Astrocyte of the spinal cord (primary cell): Measurements from ENCODE around the gene TBP.

Source experiments
- DNase-seq: peaks from one replicate; pipeline ENCODE4 v3.0.0; 2011; ENCODE audit warnings: low read depth, low spot score
- H3K4me3 ChIP-seq: 2 replicates; pipeline ENCODE4 v1.5.1; 2011; ENCODE audit warnings: low read depth, mild to moderate bottlenecking, low read length, moderate library complexity
- in situ Hi-C: cut with HindIII; loops from 2 replicates; pipeline ENCODE4 v1.10.0; 2017; ENCODE audit warnings: low sequenced_read_pairs
- TF ChIP-seq, protein P1 (sequence below): IDR thresholded peaks from 2 replicates; pipeline ENCODE4 v1.5.1; 2012; ENCODE audit warnings: low read depth, mild to moderate bottlenecking, low read length, inconsistent platforms

The TBP gene

DNA sequence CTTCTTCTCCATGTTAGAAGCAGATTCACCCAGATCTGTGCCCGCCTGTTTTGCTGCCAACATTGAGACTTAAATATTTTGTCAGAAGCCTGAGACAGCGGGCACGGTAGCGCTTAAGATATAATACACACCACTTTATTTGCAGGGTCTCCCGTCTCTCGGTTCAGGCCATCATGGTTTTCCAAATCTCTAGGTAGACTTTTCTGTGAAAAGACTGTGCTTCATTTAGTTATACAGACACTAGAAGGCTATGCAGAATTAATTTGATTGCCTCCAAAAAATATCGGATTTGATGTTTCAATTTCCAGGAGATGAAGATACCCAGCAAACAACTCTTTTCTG is 598 bp downstream of the TBP start:
- H3K4me3 ChIP-seq = peak overlapping the region; percentile 95
- TF ChIP-seq, protein P1, sequence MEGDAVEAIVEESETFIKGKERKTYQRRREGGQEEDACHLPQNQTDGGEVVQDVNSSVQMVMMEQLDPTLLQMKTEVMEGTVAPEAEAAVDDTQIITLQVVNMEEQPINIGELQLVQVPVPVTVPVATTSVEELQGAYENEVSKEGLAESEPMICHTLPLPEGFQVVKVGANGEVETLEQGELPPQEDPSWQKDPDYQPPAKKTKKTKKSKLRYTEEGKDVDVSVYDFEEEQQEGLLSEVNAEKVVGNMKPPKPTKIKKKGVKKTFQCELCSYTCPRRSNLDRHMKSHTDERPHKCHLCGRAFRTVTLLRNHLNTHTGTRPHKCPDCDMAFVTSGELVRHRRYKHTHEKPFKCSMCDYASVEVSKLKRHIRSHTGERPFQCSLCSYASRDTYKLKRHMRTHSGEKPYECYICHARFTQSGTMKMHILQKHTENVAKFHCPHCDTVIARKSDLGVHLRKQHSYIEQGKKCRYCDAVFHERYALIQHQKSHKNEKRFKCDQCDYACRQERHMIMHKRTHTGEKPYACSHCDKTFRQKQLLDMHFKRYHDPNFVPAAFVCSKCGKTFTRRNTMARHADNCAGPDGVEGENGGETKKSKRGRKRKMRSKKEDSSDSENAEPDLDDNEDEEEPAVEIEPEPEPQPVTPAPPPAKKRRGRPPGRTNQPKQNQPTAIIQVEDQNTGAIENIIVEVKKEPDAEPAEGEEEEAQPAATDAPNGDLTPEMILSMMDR = no peak
- in situ Hi-C loops = no loop called here
- DNase-seq = no peak

DNA sequence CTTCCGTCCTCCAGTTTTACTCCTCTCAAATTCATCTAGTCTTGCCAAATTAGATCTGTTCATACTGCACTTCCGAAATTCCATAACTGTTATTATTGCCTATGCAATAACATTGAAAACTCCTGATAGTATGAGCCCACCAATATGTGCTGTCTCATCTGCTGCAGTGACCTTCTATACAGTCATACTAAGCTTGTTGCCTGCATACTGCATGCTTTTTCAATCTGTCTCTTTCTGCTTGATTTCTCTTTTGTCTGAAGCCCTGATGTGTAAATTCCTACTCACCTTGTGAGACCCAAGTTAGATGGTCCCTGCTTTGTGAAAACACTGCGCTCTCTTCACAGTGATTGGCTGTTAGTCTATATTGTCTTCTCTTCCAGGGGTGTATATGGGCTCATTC is 1.1 kb downstream of the TBP start:
- no peak for DNase-seq
- in situ Hi-C loops = no loop called here
- TF ChIP-seq, protein P1 = no peak
- peak overlapping the region; percentile 95 for H3K4me3 ChIP-seq

- TF ChIP-seq, protein P1 = no peak
- in situ Hi-C loops = no loop called here
- no peak for DNase-seq
- no peak overlapping the region for H3K4me3 ChIP-seq
These were observed 7.4 kb downstream of the TBP start for GRCh38 chr6:170561555-170561954.

- in situ Hi-C loops = no loop called here
- no peak overlapping the region for H3K4me3 ChIP-seq
- no peak for DNase-seq
- TF ChIP-seq, protein P1 = no peak
These were observed 10.9 kb downstream of the TBP start for GRCh38 chr6:170564936-170565530.

DNA sequence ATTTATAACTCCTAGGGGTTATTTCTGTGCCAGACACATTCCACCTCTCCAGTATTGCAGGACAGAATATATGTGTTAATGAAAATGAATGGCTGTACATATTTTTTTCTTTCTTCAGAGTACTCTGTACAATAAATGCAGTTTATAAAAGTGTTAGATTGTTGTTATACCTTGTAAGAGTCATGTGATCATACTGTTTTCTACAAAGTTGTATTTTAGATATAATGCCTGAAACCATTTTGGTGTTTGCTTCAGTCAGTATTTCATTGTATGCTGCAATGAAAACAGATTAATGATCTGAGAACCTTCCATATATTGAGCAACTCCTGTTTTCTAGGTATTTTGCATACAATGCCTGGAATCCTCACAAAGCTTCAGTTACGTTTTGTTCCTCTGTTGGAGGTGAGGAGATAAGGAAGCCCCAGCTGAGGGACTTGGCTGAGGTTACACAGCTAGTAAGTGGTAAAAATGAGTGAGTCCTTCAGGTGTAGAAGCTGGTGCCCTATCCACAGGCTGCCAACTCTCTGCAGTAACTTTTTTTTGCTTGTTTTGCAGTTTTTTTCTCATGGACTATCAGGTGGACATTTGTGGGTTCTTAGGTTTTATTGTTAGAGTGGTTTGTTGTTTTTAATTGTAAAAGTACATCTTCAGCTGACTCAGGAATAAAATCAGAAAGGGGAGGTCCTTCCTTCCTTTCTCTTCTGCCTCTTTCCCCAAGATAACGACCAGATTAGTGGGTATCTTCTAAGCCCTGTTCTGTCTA is 18.7 kb downstream of the TBP start:
- H3K4me3 ChIP-seq = no peak overlapping the region
- TF ChIP-seq, protein P1 = no peak
- DNase-seq = no peak
- in situ Hi-C loops = no loop called here

- in situ Hi-C loops = no loop called here
- H3K4me3 ChIP-seq = no peak overlapping the region
- DNase-seq = no peak
- TF ChIP-seq, protein P1 = peak; percentile 38
These were observed 21.1 kb downstream of the TBP start for GRCh38 chr6:170575250-170575649.
